GM21619 (cell line): ENCODE data around the gene ODAD3.
"Not testable (repeated sequence)": the region's sequence is repeated elsewhere in the genome, so short reads cannot be mapped to it uniquely, and the experiment has no call there.

ENCODE experiments used
- ATAC-seq: cut with Tn5 transposase; IDR thresholded peaks from one replicate; pipeline ENCODE4 v1.9.1; 2021; ENCODE audit not compliant: unreplicated experiment

ODAD3 gene

GRCh38 chr19:11406703-11407236 lies 28.2 kb downstream of the ODAD3 start:
- not testable (repeated sequence) for ATAC-seq

GRCh38 chr19:11405846-11406643 lies 28.9 kb downstream of the ODAD3 start:
- ATAC-seq, result no peak

- no peak for ATAC-seq
These were observed 30.2 kb downstream of the ODAD3 start for GRCh38 chr19:11404588-11405222.

- ATAC-seq, result no peak
These were observed 32.9 kb downstream of the ODAD3 start for GRCh38 chr19:11401808-11402543.

- ATAC-seq, result no peak
These were observed 34.1 kb downstream of the ODAD3 start for GRCh38 chr19:11400798-11401197.

GRCh38 chr19:11399667-11400066 lies 35.3 kb downstream of the ODAD3 start:
- no peak for ATAC-seq

- no peak for ATAC-seq
These were observed 37.8 kb downstream of the ODAD3 start for GRCh38 chr19:11397089-11397610.

- no peak for ATAC-seq
These were observed 43.8 kb downstream of the ODAD3 start for GRCh38 chr19:11390933-11391680.

GRCh38 chr19:11390359-11390758 lies 44.6 kb downstream of the ODAD3 start:
- no peak for ATAC-seq

GRCh38 chr19:11387162-11388034 lies 47.5 kb downstream of the ODAD3 start:
- no peak for ATAC-seq

- no peak for ATAC-seq
These were observed 50.2 kb downstream of the ODAD3 start for GRCh38 chr19:11384778-11385129.

- no peak for ATAC-seq
These were observed 51.2 kb downstream of the ODAD3 start for GRCh38 chr19:11383706-11384048.

- ATAC-seq, result no peak
These were observed 51.8 kb downstream of the ODAD3 start for GRCh38 chr19:11382898-11383705.

- ATAC-seq, result peak; percentile 68
These were observed 54.0 kb downstream of the ODAD3 start for GRCh38 chr19:11380653-11381537.

- ATAC-seq, result no peak
These were observed 55.0 kb downstream of the ODAD3 start for GRCh38 chr19:11379857-11380350.

GRCh38 chr19:11379269-11379845 lies 55.6 kb downstream of the ODAD3 start:
- ATAC-seq, result not testable (repeated sequence)
